Duodenal mucosa (tissue), 2 donors: ENCODE measurements around the gene NGLY1.

Source experiments
- H3K27ac ChIP-seq: one replicate; pipeline ENCODE4 v1.7.0; 2013; ENCODE audit warnings: low read depth, low read length
- H3K27me3 ChIP-seq, 2 donors: one replicate each; pipeline ENCODE4 v1.7.0; 2013; ENCODE audit warnings: low read length in 2 of 2, control low read depth in 1 of 2; ENCODE audit not compliant: insufficient read depth in 2 of 2, control insufficient read depth in 1 of 2
- H3K36me3 ChIP-seq, 2 donors: one replicate each; pipeline ENCODE4 v1.7.0; 2013; ENCODE audit warnings: low read length in 2 of 2, control low read depth in 1 of 2; ENCODE audit not compliant: insufficient read depth in 2 of 2, control insufficient read depth in 1 of 2
- H3K4me1 ChIP-seq, 2 donors: one replicate each; pipeline ENCODE4 v1.7.0; 2013; ENCODE audit warnings: low read length in 2 of 2, control low read depth in 1 of 2; ENCODE audit not compliant: insufficient read depth in 2 of 2, control insufficient read depth in 1 of 2
- H3K4me3 ChIP-seq, 2 donors: one replicate each; pipeline ENCODE4 v1.7.0; 2013; ENCODE audit warnings: low read length in 2 of 2, low read depth in 1 of 2
- H3K9ac ChIP-seq, 2 donors: one replicate each; pipeline ENCODE4 v1.7.0; 2013; ENCODE audit warnings: low read length in 2 of 2, low read depth in 1 of 2
- H3K9me3 ChIP-seq, 2 donors: one replicate each; pipeline ENCODE4 v1.7.0; 2013; ENCODE audit warnings: low read length in 2 of 2, control low read depth in 1 of 2; ENCODE audit not compliant: control insufficient read depth in 1 of 2

The NGLY1 gene

DNA sequence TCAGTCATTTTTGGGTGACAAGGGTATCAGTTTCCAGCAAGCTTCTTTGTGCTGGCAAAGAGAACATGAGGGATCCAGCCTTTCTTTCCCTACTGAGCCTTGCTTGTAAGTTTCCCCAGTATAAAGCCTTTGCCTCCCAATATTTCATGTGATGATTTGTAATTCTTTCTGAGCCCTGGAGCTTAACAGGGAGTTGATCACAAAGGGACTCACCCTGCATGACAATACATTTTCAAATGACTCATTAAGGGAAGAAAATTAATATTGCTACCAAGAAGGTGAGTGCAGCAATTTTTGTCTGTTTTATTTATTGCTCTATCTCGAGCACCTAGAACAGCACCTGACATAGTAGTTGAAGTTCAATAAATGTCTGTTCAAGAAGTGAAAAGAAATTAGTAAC lies 34.4 kb upstream of the NGLY1 start:
- H3K4me3 ChIP-seq: no peak overlapping the region
- H3K9me3 ChIP-seq: no peaks in the 10 kb centered on the region

DNA sequence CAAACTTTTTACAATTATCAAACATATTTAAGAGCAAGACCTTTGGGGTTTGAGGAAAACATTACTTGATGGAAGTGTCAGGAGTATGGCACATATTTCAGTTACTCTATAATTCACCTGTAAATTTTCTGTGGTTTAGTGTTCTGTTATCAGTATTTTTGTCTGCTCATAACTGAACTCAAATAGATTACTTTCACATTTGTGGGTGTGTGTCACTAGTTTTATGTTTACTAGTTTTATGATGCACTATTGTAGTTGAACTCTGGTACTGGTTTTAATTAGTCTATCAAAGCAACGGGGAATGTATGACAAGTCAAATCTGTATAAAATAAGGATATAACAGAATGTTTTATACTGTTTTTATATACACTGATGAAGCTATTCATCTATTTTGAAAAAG lies 33.9 kb upstream of the NGLY1 start:
- Histone ChIP-seq H3K9ac (no peak overlapping the region), H3K27ac (no peak overlapping the region), H3K9me3 (no peaks in the 10 kb centered on the region), H3K36me3 (no peaks in the 10 kb centered on the region), H3K4me1 (peaks cover 6 to 12% of the 10 kb centered on the region in 2 donors), H3K4me3 (no peak overlapping the region), H3K27me3 (no peaks in the 10 kb centered on the region)

More for the DNA sequence above, 34.4 kb upstream of the NGLY1 start:
- H3K27ac ChIP-seq: no peak overlapping the region
- H3K36me3 ChIP-seq: no peaks in the 10 kb centered on the region
- no peaks in the 10 kb centered on the region for H3K27me3 ChIP-seq
- H3K4me1 ChIP-seq: peaks cover 6 to 12% of the 10 kb centered on the region in 2 donors
- H3K9ac ChIP-seq: no peak overlapping the region

DNA sequence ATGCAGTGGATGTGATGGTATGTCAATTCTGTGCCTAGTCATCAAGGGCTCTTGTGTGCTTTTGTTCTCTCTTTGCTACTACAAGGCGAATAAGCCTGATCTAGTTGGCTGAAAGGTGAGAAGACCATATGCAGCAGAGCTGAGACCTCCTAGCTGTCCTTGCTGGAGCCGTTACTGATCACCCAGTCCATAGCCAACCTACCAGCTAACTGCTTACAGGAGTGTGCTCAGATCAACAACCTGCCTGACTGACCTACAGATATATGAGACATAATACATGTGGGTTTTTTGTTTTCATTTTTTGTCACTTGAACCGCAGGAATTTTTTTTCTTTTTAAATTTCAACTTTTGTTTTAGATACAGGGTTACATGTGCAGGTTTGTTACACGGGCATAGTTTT lies 29.4 kb upstream of the NGLY1 start:
- H3K27me3 ChIP-seq: no peaks in the 10 kb centered on the region
- H3K27ac ChIP-seq: no peak overlapping the region
- H3K9me3 ChIP-seq: no peaks in the 10 kb centered on the region
- H3K4me3 ChIP-seq: no peak overlapping the region
- H3K36me3 ChIP-seq: no peaks in the 10 kb centered on the region
- H3K4me1 ChIP-seq: peaks cover 4% of the 10 kb centered on the region in 2 donors
- H3K9ac ChIP-seq: no peak overlapping the region

DNA sequence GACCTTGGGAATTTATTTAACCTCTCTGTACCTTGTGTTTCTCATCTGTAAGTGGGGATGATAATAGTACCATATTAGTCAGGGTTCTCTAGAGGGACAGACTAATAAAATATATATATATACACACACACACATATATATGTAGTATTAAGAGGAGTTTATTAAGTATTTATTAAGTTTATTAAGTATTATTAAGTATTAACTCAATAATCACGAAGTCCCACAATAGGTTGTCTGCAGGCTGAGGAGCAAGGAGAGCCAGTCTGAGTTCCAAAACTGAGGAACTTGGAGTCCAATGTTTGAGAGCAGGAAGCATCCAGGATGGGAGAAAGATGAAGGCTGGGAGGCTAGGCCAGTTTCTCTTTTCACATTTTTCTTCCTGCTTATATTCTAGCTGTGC lies 21.4 kb upstream of the NGLY1 start:
- Histone ChIP-seq H3K4me1 (no peaks in the 10 kb centered on the region), H3K36me3 (no peaks in the 10 kb centered on the region), H3K4me3 (no peak overlapping the region), H3K9me3 (no peaks in the 10 kb centered on the region), H3K27me3 (no peaks in the 10 kb centered on the region), H3K9ac (no peak overlapping the region), H3K27ac (no peak overlapping the region)

DNA sequence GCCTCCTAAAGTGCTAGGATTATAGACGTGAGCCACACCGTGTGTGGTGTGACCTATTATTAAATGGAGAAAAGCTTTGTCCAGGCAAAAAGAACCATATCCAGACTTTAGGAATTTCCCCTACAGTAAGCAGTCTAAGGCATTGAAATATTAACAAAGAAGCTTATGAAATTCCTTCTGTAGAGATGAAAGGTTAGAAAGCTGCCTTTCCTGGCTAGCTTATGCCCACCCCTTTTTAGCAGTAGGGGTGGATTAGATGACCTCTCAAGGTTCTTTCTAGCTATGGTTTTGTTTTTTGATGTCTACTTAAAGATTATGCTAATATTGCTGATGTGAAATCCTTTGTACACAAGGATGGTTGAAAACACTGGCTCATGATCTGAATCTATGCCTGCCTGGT lies 20.6 kb upstream of the NGLY1 start:
- Histone ChIP-seq H3K27me3 (no peaks in the 10 kb centered on the region), H3K27ac (no peak overlapping the region), H3K4me1 (no peaks in the 10 kb centered on the region), H3K36me3 (no peaks in the 10 kb centered on the region), H3K4me3 (no peak overlapping the region), H3K9ac (no peak overlapping the region), H3K9me3 (no peaks in the 10 kb centered on the region)

DNA sequence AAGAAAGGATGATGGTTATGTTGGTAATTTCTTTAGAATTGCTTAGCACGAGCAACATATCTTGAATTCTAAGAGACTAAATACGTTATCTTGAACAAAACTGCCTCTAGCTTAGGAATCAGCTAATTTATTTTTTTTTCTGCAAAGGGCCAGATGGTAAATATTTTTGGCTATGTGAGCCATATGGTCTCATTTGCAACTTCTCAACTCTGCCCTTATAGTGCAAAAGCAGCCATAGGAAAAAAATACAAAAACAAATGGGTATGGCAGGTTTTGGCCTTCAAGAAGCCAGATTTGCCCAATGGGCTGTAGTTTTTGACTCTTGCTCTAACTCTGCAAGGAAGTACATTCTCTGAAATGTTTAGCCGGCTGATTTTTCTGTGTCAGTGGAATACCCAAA lies 18.5 kb upstream of the NGLY1 start:
- H3K4me3 ChIP-seq: no peak overlapping the region
- no peak overlapping the region for H3K27ac ChIP-seq
- H3K4me1 ChIP-seq: no peaks in the 10 kb centered on the region

DNA sequence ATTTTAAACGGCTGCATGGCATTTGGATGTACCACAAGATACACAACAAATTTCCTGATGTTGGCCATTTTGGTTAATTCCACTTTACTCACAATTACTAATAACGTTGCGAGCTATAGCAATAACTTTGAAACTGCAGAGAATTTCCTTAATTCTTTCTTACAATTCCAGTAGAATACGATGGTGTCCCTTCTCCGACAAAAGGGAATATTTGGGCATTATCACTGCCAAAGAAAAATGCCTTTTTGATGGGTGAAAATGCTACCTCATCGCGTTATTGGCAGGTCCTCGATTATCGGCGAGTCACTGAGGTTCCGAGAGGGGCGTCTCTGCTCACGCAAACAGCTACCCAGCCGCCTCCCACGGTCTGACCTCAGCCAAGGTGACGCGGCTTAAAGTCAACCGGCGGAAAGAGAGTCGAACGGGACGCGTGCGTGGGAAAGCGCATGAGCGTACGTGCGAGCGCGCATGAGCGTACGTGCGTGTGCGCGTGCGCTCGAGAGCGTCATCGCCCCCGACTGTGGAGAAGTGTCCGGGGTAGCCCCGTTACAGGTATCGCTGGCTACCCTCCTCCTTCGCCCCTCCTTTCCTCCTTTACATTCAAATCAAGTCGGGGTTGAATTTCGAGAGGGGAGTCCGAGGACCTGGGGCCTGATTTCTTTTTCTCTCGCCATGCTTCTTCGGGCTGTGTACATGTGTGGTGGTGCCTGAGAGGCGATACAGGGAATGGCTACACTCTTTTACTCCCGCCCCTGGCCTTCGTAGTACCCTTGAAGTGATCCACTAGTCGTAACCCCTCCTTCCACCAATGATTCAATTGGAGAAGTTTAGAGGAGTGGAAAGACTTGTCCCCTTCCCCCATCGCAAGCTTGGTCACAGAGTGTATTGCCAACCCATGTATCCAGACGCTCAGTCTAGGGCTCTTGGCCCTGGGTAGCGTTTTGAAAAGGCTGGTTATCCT lies 6.6 kb upstream of the NGLY1 start, which contains the start of gene OXSM:
TSS of gene OXSM (plus strand) at position 495 of the 961 bp plus-strand sequence. CDS start 931 bp downstream, outside the sequence.
- H3K36me3 ChIP-seq: peaks cover 0 to 9% of the 10 kb centered on the region in 2 donors
- H3K9me3 ChIP-seq: no peaks in the 10 kb centered on the region
- H3K4me3 ChIP-seq: peak within 1 kb of the TSS; percentile 90 to 98
- H3K9ac ChIP-seq: peak within 1 kb of the TSS; percentile 88
- peak within 1 kb of the TSS; percentile 69 for H3K27ac ChIP-seq
- peaks cover 11 to 16% of the 10 kb centered on the region in 2 donors for H3K4me1 ChIP-seq
- no peaks in the 10 kb centered on the region for H3K27me3 ChIP-seq

More for the DNA sequence above, 18.5 kb upstream of the NGLY1 start:
- Histone ChIP-seq H3K27me3 (no peaks in the 10 kb centered on the region), H3K9ac (no peak overlapping the region), H3K36me3 (no peaks in the 10 kb centered on the region), H3K9me3 (no peaks in the 10 kb centered on the region)

DNA sequence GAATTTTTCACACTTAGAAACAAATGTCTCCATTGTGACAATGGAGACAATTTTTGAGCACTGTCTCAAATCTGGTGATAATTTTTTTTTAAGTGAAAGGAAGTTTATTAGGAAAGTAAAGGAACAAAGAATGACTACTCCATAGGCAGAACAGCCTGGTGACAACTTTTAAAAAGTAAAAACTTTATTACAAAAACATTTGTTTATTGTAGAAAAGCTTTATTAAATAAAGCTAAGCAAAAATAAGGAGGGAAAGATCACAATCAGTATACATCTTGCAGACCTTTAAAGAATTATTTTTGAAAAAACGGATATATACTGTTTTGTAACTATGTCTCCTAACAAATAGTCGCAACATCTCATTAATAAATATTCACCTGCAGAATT lies 6.0 kb upstream of the NGLY1 start:
- Histone ChIP-seq H3K36me3 (peaks cover 0 to 6% of the 10 kb centered on the region in 2 donors), H3K4me1 (peaks cover 13 to 19% of the 10 kb centered on the region in 2 donors), H3K4me3 (peak overlapping the region; percentile 90 to 98), H3K9me3 (no peaks in the 10 kb centered on the region), H3K9ac (peak overlapping the region; percentile 88), H3K27me3 (no peaks in the 10 kb centered on the region), H3K27ac (no peak overlapping the region)

DNA sequence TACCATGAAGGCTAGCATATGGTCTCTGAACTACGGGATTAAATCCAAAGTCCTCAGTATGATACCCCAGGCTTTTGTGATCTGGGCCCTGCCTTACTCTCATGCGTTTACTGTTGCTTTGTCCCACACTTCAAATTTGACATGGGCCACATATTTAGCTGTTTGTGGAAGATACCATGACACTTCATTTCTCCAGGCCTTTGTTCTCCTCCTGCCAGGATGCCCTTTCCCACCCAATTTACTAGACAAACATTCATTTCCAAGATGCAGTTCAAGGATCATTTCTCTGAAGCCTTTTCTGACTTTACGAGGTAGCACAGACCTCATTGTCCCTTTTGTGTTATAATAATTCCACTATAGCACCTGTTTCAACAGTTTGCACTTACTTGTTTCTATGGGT lies 4.4 kb upstream of the NGLY1 start:
- Histone ChIP-seq H3K9ac (no peak overlapping the region), H3K4me3 (peak overlapping the region in 1 of 2 donors; percentile 2), H3K36me3 (no peaks in the 10 kb centered on the region), H3K4me1 (peaks cover 18 to 21% of the 10 kb centered on the region in 2 donors), H3K27ac (no peak overlapping the region), H3K9me3 (no peaks in the 10 kb centered on the region), H3K27me3 (no peaks in the 10 kb centered on the region)

DNA sequence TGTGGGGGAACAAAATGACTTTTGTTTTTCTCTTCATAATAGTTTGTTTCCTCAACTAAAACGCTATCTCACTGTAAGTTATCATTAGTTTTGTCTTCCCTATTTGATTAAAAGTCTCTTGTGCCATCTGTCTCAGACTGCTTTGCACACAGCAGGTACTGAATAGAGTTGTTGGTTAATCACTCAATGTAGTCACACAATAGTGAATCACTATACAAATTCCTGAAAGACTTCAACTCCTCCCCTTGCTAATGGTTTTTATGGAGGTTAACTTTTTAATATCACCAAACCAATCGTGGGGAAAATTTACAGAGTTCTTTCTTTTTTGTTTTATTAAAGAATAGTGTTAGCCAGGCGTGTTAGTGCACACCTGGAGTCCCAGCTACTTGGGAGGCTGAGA lies 2.6 kb upstream of the NGLY1 start:
- H3K9ac ChIP-seq: no peak overlapping the region
- no peak overlapping the region for H3K4me3 ChIP-seq
- H3K9me3 ChIP-seq: no peaks in the 10 kb centered on the region
- no peaks in the 10 kb centered on the region for H3K27me3 ChIP-seq
- no peaks in the 10 kb centered on the region for H3K36me3 ChIP-seq
- H3K27ac ChIP-seq: no peak overlapping the region
- peaks cover 28 to 31% of the 10 kb centered on the region in 2 donors for H3K4me1 ChIP-seq
